NCI-H748 treated with DMSO at 0.1 percent for 48 hours (cell line): ENCODE data around the gene STAT4.

Experiments
- DNase-seq: peaks from one replicate; lab custom pipeline; 2025; lab: John Stamatoyannopoulos, UW

The STAT4 gene

DNA sequence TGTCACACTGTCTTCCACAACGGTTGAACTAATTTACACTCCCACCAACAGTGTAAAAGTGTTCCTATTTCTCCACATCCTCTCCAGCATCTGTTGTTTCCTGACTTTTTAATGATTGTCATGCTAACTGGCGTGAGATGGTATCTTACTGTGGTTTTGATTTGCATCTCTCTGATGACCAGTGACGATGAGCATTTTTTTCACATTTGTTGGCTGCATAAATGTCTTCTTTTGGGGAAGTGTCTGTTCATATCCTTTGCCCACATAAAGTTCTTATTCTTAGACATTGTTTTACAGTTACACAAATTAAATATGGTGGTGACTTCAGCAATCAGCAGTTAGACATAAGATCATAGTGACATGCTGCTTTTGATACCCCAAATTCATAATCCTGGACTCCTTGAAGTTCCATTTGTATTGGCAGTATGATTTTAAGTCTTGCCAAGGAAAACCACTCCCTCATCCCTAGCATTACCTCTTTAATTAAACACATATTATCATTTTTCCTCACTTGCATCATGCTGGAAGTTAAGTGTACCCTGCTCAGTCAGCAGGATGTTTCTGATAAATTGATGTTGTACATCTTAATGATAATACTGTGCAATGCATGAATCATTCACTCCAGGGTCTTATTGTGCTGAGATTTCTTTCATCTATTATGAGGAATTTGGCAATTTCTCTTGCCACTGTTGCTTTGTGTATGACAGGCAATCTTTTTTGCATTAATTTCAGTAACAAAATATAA is 69.2 kb downstream of the STAT4 start:
- no peak for DNase-seq

GRCh38 chr2:191078165-191078867 is 72.5 kb downstream of the STAT4 start:
- DNase-seq, result no peak

GRCh38 chr2:191070276-191070675 is 80.5 kb downstream of the STAT4 start:
- no peak for DNase-seq

DNA sequence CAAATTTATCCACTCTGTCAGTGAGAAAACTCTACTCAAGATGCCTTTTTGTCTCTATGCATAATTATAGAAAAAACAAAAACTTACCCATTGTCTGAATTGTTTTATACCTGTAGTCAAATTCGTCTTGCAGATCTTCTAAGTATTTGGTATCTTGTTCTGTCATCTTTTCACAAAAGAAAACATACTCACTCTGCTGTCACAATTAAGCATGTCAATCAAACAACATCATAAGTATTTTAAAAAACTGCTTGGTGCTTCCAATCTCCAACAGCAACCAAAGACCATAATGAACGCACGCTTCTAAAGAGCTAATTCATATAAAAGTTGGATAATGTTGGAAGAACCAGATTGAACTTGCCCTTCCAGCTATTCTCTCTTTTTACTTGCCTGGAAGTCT is 81.2 kb downstream of the STAT4 start:
- DNase-seq, result no peak

DNA sequence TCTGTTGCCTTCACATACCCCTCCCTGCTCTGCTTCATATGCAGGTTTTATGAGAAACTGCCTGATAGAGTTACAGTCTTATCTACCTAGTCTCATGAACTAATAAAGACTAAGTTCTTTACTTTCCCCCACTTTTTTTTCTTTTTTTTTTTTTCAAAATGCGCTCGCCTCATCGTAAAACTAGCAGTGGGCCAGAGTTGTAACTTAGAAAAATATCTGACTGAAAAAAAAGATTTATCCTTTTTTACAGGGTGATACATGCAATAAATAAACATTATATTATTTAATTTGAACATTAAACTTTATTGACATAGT is 83.9 kb downstream of the STAT4 start:
- DNase-seq, result no peak

DNA sequence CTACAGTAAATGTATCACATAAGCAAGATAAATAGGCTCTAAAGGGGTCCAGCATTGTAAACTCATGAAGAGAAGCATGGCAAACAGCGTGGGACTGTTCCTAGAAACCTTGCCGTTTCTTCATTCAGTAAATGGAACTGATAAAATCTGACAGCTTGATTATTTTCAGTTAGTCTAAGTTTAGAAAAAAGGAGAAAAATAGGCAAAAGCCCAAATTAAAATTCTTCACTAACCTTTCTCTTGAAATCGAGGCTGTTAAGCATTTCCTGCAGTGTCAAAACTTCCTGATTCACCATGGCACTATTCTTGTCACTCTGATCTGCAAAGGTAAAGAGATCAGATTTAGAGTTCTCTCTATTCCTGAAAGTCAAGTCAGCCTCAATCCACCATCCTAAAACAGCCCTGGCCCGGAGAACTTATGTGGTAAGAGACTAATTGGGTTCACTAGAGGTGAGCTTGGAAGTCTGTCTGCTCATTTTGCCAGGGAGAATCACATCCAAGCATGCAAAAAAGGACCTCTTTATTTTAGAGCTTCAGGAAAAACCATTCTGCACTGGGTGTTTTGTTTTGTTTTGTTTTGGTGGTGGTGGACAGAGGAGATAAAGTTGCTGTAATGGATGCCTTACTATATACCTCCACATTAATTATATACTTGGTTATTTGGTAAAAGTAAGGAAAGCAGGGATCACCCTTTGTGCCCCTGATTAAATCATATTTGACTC is 84.4 kb downstream of the STAT4 start:
- no peak for DNase-seq

- DNase-seq, result no peak
Observed at GRCh38 chr2:191065785-191066184, 85.0 kb downstream of the STAT4 start.

DNA sequence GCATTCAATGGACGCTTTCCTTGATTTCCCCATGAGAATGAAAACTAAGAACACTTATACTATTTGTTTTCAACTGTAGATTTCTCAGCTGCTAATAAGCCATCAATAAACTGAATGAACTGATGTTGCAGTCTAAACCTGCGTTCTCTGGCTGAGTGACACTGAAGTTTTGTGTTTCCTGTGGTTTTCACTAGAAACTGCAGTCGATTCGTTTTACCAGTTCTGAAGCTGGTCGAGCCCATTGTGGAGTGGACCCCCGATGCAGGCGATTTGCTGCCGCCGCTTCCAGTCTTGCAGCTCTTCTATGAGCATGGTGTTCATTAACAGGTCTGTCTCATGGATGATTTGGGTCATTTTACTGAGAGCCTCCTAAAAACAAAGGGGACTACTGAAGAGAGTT is 86.2 kb downstream of the STAT4 start:
- no peak for DNase-seq

DNA sequence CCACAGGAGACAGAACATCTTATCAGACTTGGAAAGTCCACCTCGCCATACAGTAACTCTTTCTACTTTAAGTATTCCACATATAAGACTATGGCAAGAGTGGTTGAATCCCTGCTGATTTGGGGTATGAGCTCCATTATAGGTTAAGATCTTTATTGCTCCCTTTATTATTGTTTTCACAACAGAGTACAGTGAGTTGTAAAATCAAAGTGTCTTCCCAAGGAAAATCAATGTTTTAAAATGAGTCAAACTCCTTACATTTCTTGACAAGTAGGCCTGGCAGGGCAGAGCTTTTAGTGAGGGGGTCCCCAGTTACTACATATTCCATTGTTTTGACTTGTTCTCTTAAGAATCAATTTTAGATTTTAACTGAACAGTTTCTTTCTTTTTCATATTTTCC is 87.2 kb downstream of the STAT4 start:
- no peak for DNase-seq

GRCh38 chr2:191061381-191061980 is 89.3 kb downstream of the STAT4 start:
- DNase-seq, result no peak

GRCh38 chr2:191059308-191059707 is 91.5 kb downstream of the STAT4 start:
- no peak for DNase-seq

- DNase-seq, result no peak
Observed at GRCh38 chr2:191056228-191056627, 94.6 kb downstream of the STAT4 start.

DNA sequence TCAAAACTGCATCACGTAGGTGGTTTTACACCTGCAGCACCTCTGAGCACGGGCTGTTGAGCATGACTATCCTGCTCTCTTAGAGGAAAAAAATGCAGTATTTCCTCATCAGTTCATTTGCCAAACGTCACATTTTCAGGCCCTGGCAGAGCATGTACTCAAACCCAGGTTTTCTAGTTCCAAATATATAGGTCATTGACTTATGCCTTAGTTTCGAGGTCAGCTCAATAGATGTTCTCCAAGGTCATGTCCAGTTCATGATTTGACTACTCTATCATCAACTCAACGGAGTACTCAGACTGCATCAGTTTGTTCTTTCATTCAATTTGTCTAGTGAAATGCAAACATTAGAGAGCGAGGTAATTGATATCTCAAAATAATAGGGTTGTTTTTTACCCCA is 97.5 kb downstream of the STAT4 start:
- DNase-seq, result no peak

DNA sequence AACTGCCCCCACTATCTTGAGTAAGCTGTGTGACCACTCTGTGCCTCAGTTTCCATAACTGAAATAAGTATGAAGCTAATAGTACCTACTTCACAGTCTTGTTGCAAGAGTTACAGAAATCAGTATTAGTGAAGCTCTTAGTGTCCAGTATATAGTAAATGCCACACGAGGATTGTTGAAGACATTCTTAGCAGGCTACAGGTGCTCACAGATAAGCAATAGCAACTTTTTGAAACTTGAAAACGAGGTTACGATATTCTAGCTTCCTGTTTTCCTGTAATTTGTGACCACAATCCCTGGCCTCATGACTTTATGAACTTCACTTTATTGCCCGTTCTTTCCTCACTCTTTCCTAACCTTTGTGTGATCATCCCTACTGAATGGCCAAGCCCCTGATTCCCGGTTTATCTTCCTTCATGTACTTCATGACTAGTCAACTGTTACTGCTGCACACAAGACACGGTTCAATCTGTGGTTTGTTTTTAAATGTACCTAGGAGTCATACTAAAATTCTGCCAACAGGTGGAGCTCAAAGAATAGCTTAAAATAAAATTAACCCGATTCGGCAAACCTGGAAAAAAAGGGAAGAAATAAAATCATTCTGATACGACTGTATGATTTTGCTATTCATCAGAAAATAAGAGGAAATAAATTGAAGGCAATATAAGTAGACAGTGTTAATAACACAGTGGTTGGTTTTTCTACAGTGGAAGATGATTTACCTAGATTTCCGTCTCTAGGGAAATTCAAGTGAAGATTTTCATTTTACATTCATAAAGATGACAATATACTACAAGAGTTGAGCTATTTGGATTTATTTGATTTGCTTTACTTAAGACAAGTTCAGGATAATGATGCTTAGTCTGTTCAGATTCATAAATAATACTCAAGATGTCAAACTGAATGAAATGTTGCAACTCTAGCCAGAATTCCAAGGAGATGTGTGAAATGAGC is 98.7 kb downstream of the STAT4 start:
- peak; percentile 67 for DNase-seq

DNA sequence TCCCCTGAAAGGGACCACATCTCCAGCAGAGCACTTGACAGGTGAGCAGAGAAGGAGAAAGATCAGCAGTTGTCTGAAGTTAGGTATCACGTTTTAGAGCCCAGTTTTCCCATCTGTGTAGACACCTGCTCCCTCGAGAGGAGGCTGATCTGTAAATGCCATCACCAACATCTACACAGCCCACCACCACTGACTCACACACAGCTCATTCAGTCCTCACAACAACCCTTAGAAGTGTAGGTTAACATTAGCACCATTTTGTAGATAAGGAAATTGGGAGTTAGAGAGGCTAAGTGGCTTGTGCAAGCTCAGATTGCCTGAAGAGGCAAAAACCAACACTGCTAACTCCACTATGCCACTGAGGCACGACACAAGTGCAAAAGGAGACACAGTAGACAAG is 99.6 kb downstream of the STAT4 start:
- no peak for DNase-seq

DNA sequence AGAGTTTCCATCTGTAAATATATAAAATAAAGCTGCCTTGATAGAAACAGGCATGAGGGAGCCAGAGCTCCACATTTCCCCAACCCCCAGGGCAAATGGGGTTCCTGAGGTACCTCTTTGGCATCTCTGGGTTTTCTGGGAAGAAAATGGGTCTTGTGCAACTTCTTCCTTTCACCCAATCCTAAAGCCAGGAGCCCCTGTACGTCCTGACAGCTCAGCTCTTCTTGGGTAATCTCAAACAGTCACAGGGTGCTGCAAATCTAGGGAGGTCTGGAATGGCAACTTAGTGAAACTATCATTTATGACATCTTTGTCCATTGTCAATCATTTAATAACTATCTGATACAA is 100.2 kb downstream of the STAT4 start:
- DNase-seq, result no peak

- peak; percentile 93 for DNase-seq
Observed at GRCh38 chr2:191049728-191050639, 100.8 kb downstream of the STAT4 start.

- no peak for DNase-seq
Observed at GRCh38 chr2:191048073-191048472, 102.7 kb downstream of the STAT4 start.

- DNase-seq, result no peak
Observed at GRCh38 chr2:191045141-191045540, 105.7 kb downstream of the STAT4 start.

DNA sequence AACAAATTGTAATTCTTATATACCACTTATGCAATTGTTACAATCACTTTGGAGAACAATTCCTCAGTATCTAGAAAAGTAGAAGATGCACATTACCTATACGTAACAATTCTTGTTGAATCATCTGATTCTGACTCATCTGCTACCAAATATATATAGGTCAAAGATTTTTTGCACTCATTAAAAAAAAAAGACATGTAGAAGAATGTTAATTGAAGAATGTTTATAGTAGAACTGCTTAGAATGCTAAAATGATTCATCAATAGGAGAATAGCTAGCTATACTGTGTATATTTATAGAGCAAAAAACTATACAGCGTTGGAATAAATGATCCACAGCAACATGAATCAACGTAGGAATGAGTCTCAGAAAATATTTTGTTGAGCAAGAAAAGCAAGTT is 107.4 kb downstream of the STAT4 start:
- no peak for DNase-seq
